Right lobe of liver (tissue), 6 donors: Measurements from ENCODE around the gene PRDM15. TPM values are rescaled to one million over a fixed set of nuclear protein-coding genes. Genes with fewer than 3 reads are reported as not detected.

Source experiments
- ATAC-seq, 4 donors: fragments of 200-7000 bp; cut with Tn5 transposase; one replicate each; pipeline ENCODE4 v1.9.1; 2020; ENCODE audit warnings: mild to moderate bottlenecking in 4 of 4, moderate library complexity in 4 of 4
- DNase-seq, 3 donors: peaks; one replicate each; pipeline ENCODE4 v3.0.0-alpha.2; 2020
- H3K27ac ChIP-seq, 3 donors: fragments of 200-600 bp; one replicate each; pipeline ENCODE4 v1.8.0; 2022
- H3K27me3 ChIP-seq, 2 donors: fragments of 200-600 bp; one replicate each; pipeline ENCODE4 v1.8.0; 2022
- H3K36me3 ChIP-seq, 4 donors: fragments of 200-600 bp; sonication (generic) in 1 of 4; one replicate each; pipeline versions ENCODE4 v1.5.1 to v1.8.0; 2017 to 2022; ENCODE audit warnings: control low read depth in 1 of 4
- H3K4me1 ChIP-seq, 4 donors: fragments of 200-600 bp; sonication (generic) in 1 of 4; one replicate each; pipeline versions ENCODE4 v1.5.1 to v1.8.0; 2017 to 2022; ENCODE audit warnings: control low read depth in 1 of 4
- H3K4me3 ChIP-seq, 3 donors: fragments of 200-600 bp; one replicate each; pipeline ENCODE4 v1.8.0; 2022
- H3K9me3 ChIP-seq, 4 donors: fragments of 200-600 bp; sonication (generic) in 1 of 4; one replicate each; pipeline versions ENCODE4 v1.5.1 to v1.8.0; 2017 to 2022; ENCODE audit warnings: control low read depth in 1 of 4
- POLR2A ChIP-seq: fragments of 450-650 bp; IDR thresholded peaks from one replicate; pipeline ENCODE4 v1.6.1; 2017; ENCODE audit warnings: antibody characterized with exemption, mild to moderate bottlenecking
- WGBS: methylation state at CpG from one replicate; pipeline ENCODE4 v1.1.6; 2018; ENCODE audit warnings: low coverage, low lambda C conversion rate; ENCODE audit not compliant: insufficient coverage; ENCODE audit errors: missing lambda C conversion rate; 5-methylcytosine and 5-hydroxymethylcytosine counted together
- intact Hi-C, 2 donors: fragments of 100-400 bp; cut with DNase I; formaldehyde crosslinking; loops; one replicate each; pipeline versions ENCODE4 v1.11.2 to v1.14.1; 2022
- total RNA-seq, 6 experiments: library from RNA; depleted of rRNA in 2 of 6; stranded (reverse); fragments of >200 nt in 2 of 6; fragmentation: NEBNext Ultra II Directional in 3 of 6; extraction: Animal tissue kit (Norgen Biotek cat#: 25700) in 3 of 6; gene quantifications; one replicate each; pipeline versions ENCODE4 v1.1.0 to v1.2.4, GENCODE V29; 2016 to 2023
- TF ChIP-seq, protein P1 (sequence below), 4 donors: fragments of 200-600 bp in 3 of 4; fragments of 450-650 bp in 1 of 4; IDR thresholded peaks; one replicate each; pipeline versions ENCODE4 v1.5.1 to v1.8.0; 2016 to 2022; ENCODE audit warnings: antibody characterized with exemption in 4 of 4, mild to moderate bottlenecking in 2 of 4
- donor health status: DM: no; HTN: yes; CAD: no.
- donor health status: DM: no; HTN: no; CAD: no.
- donor health status: DM: no; HTN: no; CAD: no.
- donor health status: DM: no; HTN: yes; CAD: no.
- donor health status: DM: no; HTN: yes; CAD: no.

Gene PRDM15
- total RNA-seq, 6 experiments from 2014 or later = 1.9 to 4.0 (median 2.7) TPM

GRCh38 chr21:41843584-41843983, 35.6 kb downstream of the PRDM15 start:
- Histone ChIP-seq H3K27ac (no peak overlapping the region), H3K4me1 (no peaks in the 10 kb centered on the region), H3K9me3 (peaks cover 0 to 9% (median 0%) of the 10 kb centered on the region in 4 donors), H3K4me3 (no peak overlapping the region), H3K27me3 (no peaks in the 10 kb centered on the region), H3K36me3 (no peaks in the 10 kb centered on the region)
- intact Hi-C loops = no loop called here
- TF ChIP-seq POLR2A = no peak
- TF ChIP-seq, protein P1, sequence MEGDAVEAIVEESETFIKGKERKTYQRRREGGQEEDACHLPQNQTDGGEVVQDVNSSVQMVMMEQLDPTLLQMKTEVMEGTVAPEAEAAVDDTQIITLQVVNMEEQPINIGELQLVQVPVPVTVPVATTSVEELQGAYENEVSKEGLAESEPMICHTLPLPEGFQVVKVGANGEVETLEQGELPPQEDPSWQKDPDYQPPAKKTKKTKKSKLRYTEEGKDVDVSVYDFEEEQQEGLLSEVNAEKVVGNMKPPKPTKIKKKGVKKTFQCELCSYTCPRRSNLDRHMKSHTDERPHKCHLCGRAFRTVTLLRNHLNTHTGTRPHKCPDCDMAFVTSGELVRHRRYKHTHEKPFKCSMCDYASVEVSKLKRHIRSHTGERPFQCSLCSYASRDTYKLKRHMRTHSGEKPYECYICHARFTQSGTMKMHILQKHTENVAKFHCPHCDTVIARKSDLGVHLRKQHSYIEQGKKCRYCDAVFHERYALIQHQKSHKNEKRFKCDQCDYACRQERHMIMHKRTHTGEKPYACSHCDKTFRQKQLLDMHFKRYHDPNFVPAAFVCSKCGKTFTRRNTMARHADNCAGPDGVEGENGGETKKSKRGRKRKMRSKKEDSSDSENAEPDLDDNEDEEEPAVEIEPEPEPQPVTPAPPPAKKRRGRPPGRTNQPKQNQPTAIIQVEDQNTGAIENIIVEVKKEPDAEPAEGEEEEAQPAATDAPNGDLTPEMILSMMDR (IDR thresholded peaks at IDR 0.05) = no peak
- ATAC-seq (no peak), DNase-seq (no peak)
- WGBS = 60% methylated on average over 1 of the region's 2 CpGs

GRCh38 chr21:41840880-41841279, 38.3 kb downstream of the PRDM15 start:
- no peak overlapping the region for H3K4me3 ChIP-seq
- 92% methylated on average over 1 of the region's 1 CpG for WGBS

DNA sequence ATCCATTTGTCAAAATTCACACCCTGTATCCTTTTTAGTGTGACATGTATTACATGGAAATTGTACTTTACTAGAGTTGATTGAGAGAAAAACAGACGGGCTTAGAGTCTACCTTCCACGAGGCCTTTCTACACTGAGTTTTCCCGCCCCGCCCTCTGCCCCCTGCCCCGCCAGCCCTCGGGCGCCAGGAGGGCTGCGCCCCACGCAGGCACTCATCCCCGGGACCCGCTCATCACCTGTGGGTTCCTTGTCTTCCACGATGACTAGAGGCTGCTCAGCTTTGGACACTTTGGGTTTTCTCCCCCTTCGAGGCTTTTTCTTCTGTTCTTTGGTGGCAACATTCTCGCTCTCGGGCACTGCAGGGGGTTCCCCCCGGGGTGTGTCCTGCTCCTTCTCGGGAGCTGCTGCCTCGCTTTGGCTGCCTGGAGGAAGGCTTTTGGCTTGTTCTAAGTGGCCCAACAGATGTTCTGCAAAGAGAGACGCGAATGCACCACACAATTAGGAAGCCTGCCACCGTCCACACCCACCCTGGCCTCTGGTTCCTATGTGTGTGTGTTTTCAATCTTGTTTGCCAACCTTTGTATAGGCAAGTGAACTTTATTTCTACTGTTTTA, 39.6 kb downstream of the PRDM15 start:
- TF ChIP-seq, protein P1 (IDR thresholded peaks at IDR 0.05) = no peak
- TF ChIP-seq POLR2A = no peak
- no peaks in the 10 kb centered on the region for H3K36me3 ChIP-seq
- H3K4me3 ChIP-seq = no peak overlapping the region
- 89% methylated on average over 15 of the region's 21 CpGs for WGBS
- no peak for DNase-seq
- no peaks in the 10 kb centered on the region for H3K27me3 ChIP-seq
- H3K9me3 ChIP-seq = peaks cover 0 to 9% (median 0%) of the 10 kb centered on the region in 4 donors
- no peak overlapping the region for H3K27ac ChIP-seq
- H3K4me1 ChIP-seq = no peaks in the 10 kb centered on the region
- intact Hi-C loops = no loop called here
- peak in 1 of 4 donors; percentile 29 for ATAC-seq

More at GRCh38 chr21:41840880-41841279, 38.3 kb downstream of the PRDM15 start:
- no peak for ATAC-seq
- H3K27me3 ChIP-seq = no peaks in the 10 kb centered on the region
- no peak for TF ChIP-seq POLR2A
- TF ChIP-seq, protein P1 (IDR thresholded peaks at IDR 0.05) = no peak
- peaks cover 0 to 9% (median 0%) of the 10 kb centered on the region in 4 donors for H3K9me3 ChIP-seq
- intact Hi-C loops = no loop called here
- no peaks in the 10 kb centered on the region for H3K36me3 ChIP-seq
- no peak for DNase-seq
- H3K27ac ChIP-seq = no peak overlapping the region
- H3K4me1 ChIP-seq = no peaks in the 10 kb centered on the region

- H3K27me3 ChIP-seq = no peaks in the 10 kb centered on the region
- H3K27ac ChIP-seq = no peak overlapping the region
- no peak overlapping the region for H3K4me3 ChIP-seq
- no peaks in the 10 kb centered on the region for H3K4me1 ChIP-seq
- DNase-seq (no peak), ATAC-seq (no peak)
- intact Hi-C loops = no loop called here
- TF ChIP-seq, protein P1 (IDR thresholded peaks at IDR 0.05) = no peak
- TF ChIP-seq POLR2A = no peak
- 96% methylated on average over 5 of the region's 7 CpGs for WGBS
- peaks cover 0 to 9% (median 0%) of the 10 kb centered on the region in 4 donors for H3K9me3 ChIP-seq
- H3K36me3 ChIP-seq = no peaks in the 10 kb centered on the region
Observed at GRCh38 chr21:41837756-41838297, 41.3 kb downstream of the PRDM15 start.
